Hepatocyte (in vitro differentiated cells): Measurements from ENCODE around the gene MOCS1. TPM values are rescaled to one million over a fixed set of nuclear protein-coding genes. Genes with fewer than 3 reads are reported as not detected.

Source experiments
- DNase-seq: peaks from one replicate; pipeline ENCODE4 v3.0.0-alpha.2; 2016; ENCODE audit warnings: low spot score
- H2AFZ ChIP-seq: fragments of 200-600 bp; sonication (generic); 2 replicates; pipeline ENCODE4 v1.6.0; 2016; ENCODE audit warnings: antibody characterized with exemption, mild to moderate bottlenecking
- H3K27ac ChIP-seq: fragments of 200-600 bp; sonication (generic); 2 replicates; pipeline ENCODE4 v1.5.1; 2016; ENCODE audit warnings: mild to moderate bottlenecking
- H3K27me3 ChIP-seq: fragments of 200-600 bp; sonication (generic); 2 replicates; pipeline ENCODE4 v1.6.1; 2016
- H3K36me3 ChIP-seq: fragments of 200-600 bp; sonication (generic); replicated peaks from 2 replicates; pipeline ENCODE4 v1.5.1; 2016; ENCODE audit warnings: low read depth; ENCODE audit not compliant: insufficient read depth
- H3K4me1 ChIP-seq: fragments of 200-600 bp; sonication (generic); 2 replicates; pipeline ENCODE4 v1.5.1; 2016; ENCODE audit warnings: mild to moderate bottlenecking, moderate library complexity; ENCODE audit not compliant: insufficient read depth
- H3K4me2 ChIP-seq: fragments of 200-600 bp; sonication (generic); 2 replicates; pipeline ENCODE4 v1.6.0; 2016
- H3K4me3 ChIP-seq: fragments of 200-600 bp; sonication (generic); 2 replicates; pipeline ENCODE4 v1.5.1; 2016; ENCODE audit warnings: mild to moderate bottlenecking
- H3K79me2 ChIP-seq: fragments of 200-600 bp; sonication (generic); 2 replicates; pipeline ENCODE4 v1.6.0; 2017; ENCODE audit warnings: mild to moderate bottlenecking
- H3K9me2 ChIP-seq: fragments of 200-600 bp; sonication (generic); replicated peaks from 2 replicates; pipeline ENCODE4 v1.6.0; 2017; ENCODE audit warnings: mild to moderate bottlenecking; ENCODE audit not compliant: insufficient read depth
- H3K9me3 ChIP-seq: fragments of 200-600 bp; sonication (generic); 2 replicates; pipeline ENCODE4 v1.5.1; 2016; ENCODE audit warnings: low read depth, mild to moderate bottlenecking
- H4K20me1 ChIP-seq: fragments of 200-600 bp; sonication (generic); 2 replicates; pipeline ENCODE4 v1.6.0; 2016; ENCODE audit warnings: mild to moderate bottlenecking; ENCODE audit not compliant: insufficient read depth, poor library complexity, severe bottlenecking
- EZH2 ChIP-seq: fragments of 200-600 bp; sonication (generic); IDR thresholded peaks from 2 replicates; pipeline ENCODE4 v1.6.1; 2016; ENCODE audit warnings: antibody characterized with exemption, mild to moderate bottlenecking, borderline replicate concordance
- EZH2phosphoT487 ChIP-seq: fragments of 200-600 bp; sonication (generic); IDR thresholded peaks from one replicate; pipeline ENCODE4 v1.6.1; 2018; ENCODE audit warnings: antibody characterized with exemption, mild to moderate bottlenecking, low read depth, moderate library complexity; ENCODE audit not compliant: unreplicated experiment, severe bottlenecking
- WGBS: methylation state at CpG from one replicate; pipeline ENCODE4 v1.1.6; 2016; ENCODE audit warnings: low lambda C conversion rate; ENCODE audit errors: missing lambda C conversion rate; 5-methylcytosine and 5-hydroxymethylcytosine counted together
- polyA plus RNA-seq: library from polyadenylated mRNA; unstranded; fragments of >200 nt; fragmentation: Nextera tagmentation; extraction: Ambion mirVana; gene quantifications from 2 replicates; pipeline ENCODE4 v1.2.1, GENCODE V29; 2016
- total RNA-seq: library from RNA; depleted of rRNA; stranded (reverse); fragments of >200 nt; gene quantifications from 2 replicates; pipeline ENCODE4 v1.2.3, GENCODE V29; 2014
- TF ChIP-seq, protein P1 (sequence below): fragments of 200-600 bp; sonication (generic); IDR thresholded peaks from 2 replicates; pipeline ENCODE4 v1.5.1; 2016; ENCODE audit warnings: antibody characterized with exemption, mild to moderate bottlenecking; ENCODE audit not compliant: poor library complexity

MOCS1 gene
- total and polyA plus RNA-seq, 2 experiments from 2014 or later = 10.7 to 13.4 TPM

DNA sequence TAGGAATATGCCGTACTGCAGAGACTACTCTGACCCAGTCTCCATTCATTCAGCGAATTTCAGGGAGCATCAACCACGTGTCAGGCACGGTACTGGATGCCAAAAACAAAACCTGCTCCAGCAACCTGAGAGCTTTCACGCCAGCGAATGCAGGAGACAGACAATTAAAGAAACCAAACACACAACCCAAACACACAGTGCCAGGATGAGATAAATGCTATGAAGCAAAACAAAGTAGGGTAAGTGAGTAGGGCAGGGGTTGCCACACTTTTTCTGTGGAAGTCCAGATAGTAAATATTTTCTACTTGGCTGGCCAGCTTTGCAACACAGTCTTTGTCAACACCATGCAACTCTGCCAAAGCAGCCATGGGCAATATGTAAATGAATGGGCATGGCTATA is 10.0 kb downstream of the MOCS1 start:
- WGBS = 86% methylated on average over 6 of the region's 6 CpGs

DNA sequence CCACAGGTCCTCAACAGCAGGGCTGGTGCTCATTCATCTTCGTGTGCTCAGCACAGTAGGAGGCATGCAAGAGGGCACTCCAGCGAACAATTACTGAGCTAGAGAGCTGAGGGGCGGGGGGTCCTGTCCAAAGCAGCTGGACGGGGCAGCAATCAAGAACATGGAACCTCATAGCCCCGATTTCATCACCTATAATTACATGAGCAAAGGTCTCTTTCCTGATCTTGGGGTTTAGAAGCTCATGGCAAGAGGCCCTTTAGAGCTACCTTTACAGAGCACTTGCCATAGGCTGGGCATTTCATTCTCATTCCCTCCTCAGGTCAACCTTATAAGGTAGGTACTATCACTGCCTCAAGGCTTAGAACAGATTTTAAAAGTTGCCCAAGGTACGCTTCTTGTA is 10.4 kb downstream of the MOCS1 start:
- Histone ChIP-seq H3K9me3 (no peaks in the 10 kb centered on the region), H3K4me1 (peaks cover 9% of the 10 kb centered on the region), H3K9me2 (no peaks in the 10 kb centered on the region), H3K4me2 (no peak overlapping the region), H3K27ac (no peak overlapping the region), H3K4me3 (no peak overlapping the region), H3K79me2 (no peaks in the 10 kb centered on the region), H3K27me3 (no peaks in the 10 kb centered on the region), H2AFZ (no peak overlapping the region), H4K20me1 (no peaks in the 10 kb centered on the region), H3K36me3 (no peaks in the 10 kb centered on the region)
- DNase-seq = no peak
- TF ChIP-seq EZH2phosphoT487 (no peak), EZH2 (no peak)
- TF ChIP-seq, protein P1, sequence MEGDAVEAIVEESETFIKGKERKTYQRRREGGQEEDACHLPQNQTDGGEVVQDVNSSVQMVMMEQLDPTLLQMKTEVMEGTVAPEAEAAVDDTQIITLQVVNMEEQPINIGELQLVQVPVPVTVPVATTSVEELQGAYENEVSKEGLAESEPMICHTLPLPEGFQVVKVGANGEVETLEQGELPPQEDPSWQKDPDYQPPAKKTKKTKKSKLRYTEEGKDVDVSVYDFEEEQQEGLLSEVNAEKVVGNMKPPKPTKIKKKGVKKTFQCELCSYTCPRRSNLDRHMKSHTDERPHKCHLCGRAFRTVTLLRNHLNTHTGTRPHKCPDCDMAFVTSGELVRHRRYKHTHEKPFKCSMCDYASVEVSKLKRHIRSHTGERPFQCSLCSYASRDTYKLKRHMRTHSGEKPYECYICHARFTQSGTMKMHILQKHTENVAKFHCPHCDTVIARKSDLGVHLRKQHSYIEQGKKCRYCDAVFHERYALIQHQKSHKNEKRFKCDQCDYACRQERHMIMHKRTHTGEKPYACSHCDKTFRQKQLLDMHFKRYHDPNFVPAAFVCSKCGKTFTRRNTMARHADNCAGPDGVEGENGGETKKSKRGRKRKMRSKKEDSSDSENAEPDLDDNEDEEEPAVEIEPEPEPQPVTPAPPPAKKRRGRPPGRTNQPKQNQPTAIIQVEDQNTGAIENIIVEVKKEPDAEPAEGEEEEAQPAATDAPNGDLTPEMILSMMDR = no peak
- WGBS = 72% methylated on average over 6 of the region's 6 CpGs

More for the DNA sequence above, 10.0 kb downstream of the MOCS1 start:
- Histone ChIP-seq H3K9me2 (no peaks in the 10 kb centered on the region), H3K4me1 (peaks cover 9% of the 10 kb centered on the region), H3K9me3 (no peaks in the 10 kb centered on the region), H2AFZ (no peak overlapping the region), H3K27ac (no peak overlapping the region), H3K36me3 (no peaks in the 10 kb centered on the region), H4K20me1 (no peaks in the 10 kb centered on the region), H3K4me2 (no peak overlapping the region), H3K27me3 (no peaks in the 10 kb centered on the region), H3K79me2 (no peaks in the 10 kb centered on the region), H3K4me3 (no peak overlapping the region)
- TF ChIP-seq EZH2phosphoT487 (no peak), EZH2 (no peak)
- TF ChIP-seq, protein P1 = no peak
- DNase-seq = no peak

DNA sequence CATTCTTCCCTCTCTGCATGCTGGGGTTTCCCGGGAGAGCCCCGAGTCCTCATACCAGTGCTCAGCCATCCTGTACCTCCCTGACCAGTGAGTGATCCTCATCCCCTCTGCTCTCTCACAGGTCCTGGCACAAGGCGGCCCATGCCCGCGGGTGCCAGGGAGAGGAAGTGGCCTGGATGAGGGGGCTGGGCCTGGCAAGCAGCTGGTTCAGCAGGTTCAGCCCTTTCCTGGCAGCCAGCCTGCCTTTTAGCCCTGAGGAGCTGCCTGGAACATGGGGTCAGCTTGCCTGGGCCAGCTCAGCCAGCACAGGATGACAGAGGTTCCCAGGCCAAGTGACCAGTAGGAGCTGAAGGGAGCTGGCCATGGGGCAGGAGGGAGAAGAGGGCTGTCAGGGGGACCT is 10.9 kb downstream of the MOCS1 start:
- Histone ChIP-seq H3K36me3 (no peaks in the 10 kb centered on the region), H4K20me1 (no peaks in the 10 kb centered on the region), H2AFZ (no peak overlapping the region), H3K27me3 (no peaks in the 10 kb centered on the region), H3K4me2 (no peak overlapping the region), H3K4me1 (peaks cover 14% of the 10 kb centered on the region), H3K9me2 (no peaks in the 10 kb centered on the region), H3K9me3 (no peaks in the 10 kb centered on the region), H3K27ac (no peak overlapping the region), H3K79me2 (no peaks in the 10 kb centered on the region), H3K4me3 (no peak overlapping the region)
- DNase-seq = no peak
- 97% methylated on average over 5 of the region's 5 CpGs for WGBS
- TF ChIP-seq EZH2phosphoT487 (no peak), EZH2 (no peak)
- TF ChIP-seq, protein P1 = no peak

DNA sequence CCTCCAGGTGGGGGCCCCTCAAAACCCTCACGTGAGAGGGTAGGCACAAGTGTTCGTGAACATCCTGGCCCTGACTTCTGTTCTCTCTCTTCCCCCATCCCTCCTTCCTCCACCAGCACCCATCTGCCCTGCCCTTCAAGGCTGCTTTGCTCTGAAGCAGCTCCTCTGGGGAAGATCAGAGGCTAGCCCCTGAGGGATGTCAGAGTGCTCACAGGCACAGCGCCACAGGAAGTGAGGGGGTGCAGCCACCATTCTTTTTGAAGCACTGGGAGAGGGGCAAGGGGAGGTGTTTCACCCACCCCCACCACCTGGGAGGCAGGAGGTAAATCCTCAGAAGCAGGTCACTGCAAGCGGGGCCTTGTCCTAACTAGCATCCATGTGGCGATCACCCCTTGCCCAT is 11.4 kb downstream of the MOCS1 start:
- H3K36me3 ChIP-seq = no peaks in the 10 kb centered on the region
- 94% methylated on average over 5 of the region's 5 CpGs for WGBS
- no peaks in the 10 kb centered on the region for H3K9me2 ChIP-seq
- H3K4me1 ChIP-seq = peaks cover 19% of the 10 kb centered on the region
- no peak overlapping the region for H3K4me2 ChIP-seq
- no peak overlapping the region for H2AFZ ChIP-seq
- TF ChIP-seq EZH2phosphoT487 = no peak
- no peak for TF ChIP-seq EZH2
- TF ChIP-seq, protein P1 = no peak
- H3K27ac ChIP-seq = no peak overlapping the region
- H3K4me3 ChIP-seq = no peak overlapping the region
- H4K20me1 ChIP-seq = no peaks in the 10 kb centered on the region
- H3K9me3 ChIP-seq = no peaks in the 10 kb centered on the region
- H3K27me3 ChIP-seq = no peaks in the 10 kb centered on the region
- H3K79me2 ChIP-seq = no peaks in the 10 kb centered on the region
- no peak for DNase-seq
